Smooth muscle cell (in vitro differentiated cells): Measurements from ENCODE around the gene GRIK4. TPM values are rescaled to one million over a fixed set of nuclear protein-coding genes. Genes with fewer than 3 reads are reported as not detected.

ENCODE experiments used
- DNase-seq: peaks from one replicate; lab custom pipeline; 2025; ENCODE audit not compliant: unreplicated experiment; lab: John Stamatoyannopoulos, UW
- H2AFZ ChIP-seq: fragments of 200-600 bp; sonication (generic); 2 replicates; pipeline ENCODE4 v1.6.0; 2016; ENCODE audit warnings: antibody characterized with exemption, low read depth, mild to moderate bottlenecking
- H3F3A ChIP-seq: fragments of 200-600 bp; sonication (generic); 2 replicates; pipeline ENCODE4 v1.6.0; 2017; ENCODE audit warnings: antibody characterized with exemption, low read depth
- H3K27ac ChIP-seq: fragments of 200-600 bp; sonication (generic); 2 replicates; pipeline ENCODE4 v1.5.1; 2016; ENCODE audit warnings: low read depth, mild to moderate bottlenecking
- H3K27me3 ChIP-seq: fragments of 200-600 bp; sonication (generic); 2 replicates; pipeline ENCODE4 v1.6.1; 2016; ENCODE audit warnings: low read depth, mild to moderate bottlenecking
- H3K36me3 ChIP-seq: fragments of 200-600 bp; sonication (generic); 2 replicates; pipeline ENCODE4 v1.5.1; 2016; ENCODE audit warnings: low read depth
- H3K4me1 ChIP-seq: fragments of 200-600 bp; sonication (generic); 2 replicates; pipeline ENCODE4 v1.5.1; 2016; ENCODE audit warnings: low read depth
- H3K4me2 ChIP-seq: fragments of 200-600 bp; sonication (generic); 2 replicates; pipeline ENCODE4 v1.6.0; 2016; ENCODE audit warnings: mild to moderate bottlenecking
- H3K4me3 ChIP-seq: fragments of 200-600 bp; sonication (generic); 2 replicates; pipeline ENCODE4 v1.5.1; 2016; ENCODE audit warnings: mild to moderate bottlenecking
- H3K79me2 ChIP-seq: fragments of 200-600 bp; sonication (generic); 2 replicates; pipeline ENCODE4 v1.6.0; 2016; ENCODE audit warnings: low read depth, mild to moderate bottlenecking
- H3K9ac ChIP-seq: fragments of 200-600 bp; sonication (generic); 2 replicates; pipeline ENCODE4 v1.6.0; 2016; ENCODE audit warnings: low read depth
- H3K9me3 ChIP-seq: fragments of 200-600 bp; sonication (generic); replicated peaks from 2 replicates; pipeline ENCODE4 v1.5.1; 2016; ENCODE audit warnings: low read depth
- H4K20me1 ChIP-seq: fragments of 200-600 bp; sonication (generic); 2 replicates; pipeline ENCODE4 v1.6.0; 2016; ENCODE audit warnings: low read depth
- WGBS: methylation state at CpG from one replicate; pipeline ENCODE4 v1.1.7; 2016; ENCODE audit warnings: low lambda C conversion rate; 5-methylcytosine and 5-hydroxymethylcytosine counted together
- polyA plus RNA-seq: library from polyadenylated mRNA; unstranded; fragments of >200 nt; fragmentation: Nextera tagmentation; extraction: Ambion mirVana; gene quantifications from 2 replicates; pipeline ENCODE4 v1.2.1, GENCODE V29; 2016
- total RNA-seq: library from RNA; depleted of rRNA; stranded (reverse); fragments of >200 nt; gene quantifications from 2 replicates; pipeline ENCODE4 v1.2.3, GENCODE V29; 2014
- TF ChIP-seq, protein P1 (sequence below): fragments of 200-600 bp; sonication (generic); IDR thresholded peaks from 2 replicates; pipeline ENCODE4 v1.5.1; 2017; ENCODE audit warnings: borderline replicate concordance, mild to moderate bottlenecking, antibody characterized with exemption; ENCODE audit not compliant: insufficient read depth, poor library complexity, severe bottlenecking

GRIK4 gene
- total and polyA plus RNA-seq, 2 experiments from 2014 or later = not detected

DNA sequence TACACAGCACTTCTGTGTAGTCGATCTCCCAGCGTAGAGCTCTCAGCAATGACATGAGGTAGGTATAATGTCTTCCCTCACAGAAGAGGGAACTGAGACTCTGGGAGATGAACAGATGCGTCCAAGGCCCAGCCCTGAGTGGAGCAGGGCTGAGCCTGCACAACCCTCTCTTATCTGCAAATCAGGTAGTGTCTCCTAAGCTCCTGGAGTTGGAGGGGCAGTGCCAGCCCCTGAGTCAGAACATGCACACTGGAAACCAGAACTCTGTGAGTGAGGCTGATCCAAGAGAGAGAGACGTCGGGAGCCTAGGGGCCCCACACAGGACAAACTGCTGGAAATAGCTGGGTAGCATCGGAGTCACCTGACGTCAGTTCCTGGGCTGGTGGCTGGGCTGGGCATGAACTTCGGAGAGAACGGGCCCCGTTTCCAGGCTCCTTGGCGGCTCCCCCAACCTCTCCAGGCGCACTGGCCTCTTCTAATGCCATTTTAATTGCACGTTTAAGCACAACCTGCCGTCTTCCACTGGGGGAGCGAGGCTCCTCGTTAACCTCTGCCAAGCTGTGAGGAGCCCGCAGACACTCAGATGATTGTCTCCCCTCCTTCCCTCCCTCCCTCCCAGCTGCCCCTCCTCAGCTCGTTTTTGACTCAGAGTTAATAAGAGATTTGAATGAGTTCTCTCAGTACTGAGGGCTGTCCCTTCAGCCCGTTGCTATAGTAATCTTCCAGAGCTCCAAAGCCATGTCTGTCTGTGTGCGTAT lies 321.1 kb downstream of the GRIK4 start:
- H3K4me1 ChIP-seq = peaks cover 4% of the 10 kb centered on the region
- WGBS = 66% methylated on average over 18 of the region's 20 CpGs
- H3K79me2 ChIP-seq = no peaks in the 10 kb centered on the region
- no peaks in the 10 kb centered on the region for H4K20me1 ChIP-seq
- no peaks in the 10 kb centered on the region for H3K36me3 ChIP-seq
- H2AFZ ChIP-seq = no peak overlapping the region
- H3K27ac ChIP-seq = no peak overlapping the region
- H3K4me3 ChIP-seq = no peak overlapping the region
- H3K27me3 ChIP-seq = peaks cover 12% of the 10 kb centered on the region
- no peak for DNase-seq
- no peak overlapping the region for H3K4me2 ChIP-seq
- no peak overlapping the region for H3K9ac ChIP-seq
- TF ChIP-seq, protein P1, sequence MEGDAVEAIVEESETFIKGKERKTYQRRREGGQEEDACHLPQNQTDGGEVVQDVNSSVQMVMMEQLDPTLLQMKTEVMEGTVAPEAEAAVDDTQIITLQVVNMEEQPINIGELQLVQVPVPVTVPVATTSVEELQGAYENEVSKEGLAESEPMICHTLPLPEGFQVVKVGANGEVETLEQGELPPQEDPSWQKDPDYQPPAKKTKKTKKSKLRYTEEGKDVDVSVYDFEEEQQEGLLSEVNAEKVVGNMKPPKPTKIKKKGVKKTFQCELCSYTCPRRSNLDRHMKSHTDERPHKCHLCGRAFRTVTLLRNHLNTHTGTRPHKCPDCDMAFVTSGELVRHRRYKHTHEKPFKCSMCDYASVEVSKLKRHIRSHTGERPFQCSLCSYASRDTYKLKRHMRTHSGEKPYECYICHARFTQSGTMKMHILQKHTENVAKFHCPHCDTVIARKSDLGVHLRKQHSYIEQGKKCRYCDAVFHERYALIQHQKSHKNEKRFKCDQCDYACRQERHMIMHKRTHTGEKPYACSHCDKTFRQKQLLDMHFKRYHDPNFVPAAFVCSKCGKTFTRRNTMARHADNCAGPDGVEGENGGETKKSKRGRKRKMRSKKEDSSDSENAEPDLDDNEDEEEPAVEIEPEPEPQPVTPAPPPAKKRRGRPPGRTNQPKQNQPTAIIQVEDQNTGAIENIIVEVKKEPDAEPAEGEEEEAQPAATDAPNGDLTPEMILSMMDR = no peak
- H3K9me3 ChIP-seq = no peaks in the 10 kb centered on the region
- H3F3A ChIP-seq = no peaks in the 10 kb centered on the region

GRCh38 chr11:120834686-120835210 lies 323.2 kb downstream of the GRIK4 start:
- no peak overlapping the region for H3K4me2 ChIP-seq
- no peak overlapping the region for H3K4me3 ChIP-seq
- no peaks in the 10 kb centered on the region for H3F3A ChIP-seq
- WGBS = 96% methylated on average over 11 of the region's 13 CpGs
- H4K20me1 ChIP-seq = no peaks in the 10 kb centered on the region
- no peak overlapping the region for H3K9ac ChIP-seq
- no peak overlapping the region for H2AFZ ChIP-seq
- peaks cover 4% of the 10 kb centered on the region for H3K4me1 ChIP-seq
- TF ChIP-seq, protein P1 = no peak
- H3K79me2 ChIP-seq = no peaks in the 10 kb centered on the region
- H3K9me3 ChIP-seq = no peaks in the 10 kb centered on the region
- no peak for DNase-seq
- no peaks in the 10 kb centered on the region for H3K36me3 ChIP-seq
- H3K27me3 ChIP-seq = no peaks in the 10 kb centered on the region
- H3K27ac ChIP-seq = no peak overlapping the region

DNA sequence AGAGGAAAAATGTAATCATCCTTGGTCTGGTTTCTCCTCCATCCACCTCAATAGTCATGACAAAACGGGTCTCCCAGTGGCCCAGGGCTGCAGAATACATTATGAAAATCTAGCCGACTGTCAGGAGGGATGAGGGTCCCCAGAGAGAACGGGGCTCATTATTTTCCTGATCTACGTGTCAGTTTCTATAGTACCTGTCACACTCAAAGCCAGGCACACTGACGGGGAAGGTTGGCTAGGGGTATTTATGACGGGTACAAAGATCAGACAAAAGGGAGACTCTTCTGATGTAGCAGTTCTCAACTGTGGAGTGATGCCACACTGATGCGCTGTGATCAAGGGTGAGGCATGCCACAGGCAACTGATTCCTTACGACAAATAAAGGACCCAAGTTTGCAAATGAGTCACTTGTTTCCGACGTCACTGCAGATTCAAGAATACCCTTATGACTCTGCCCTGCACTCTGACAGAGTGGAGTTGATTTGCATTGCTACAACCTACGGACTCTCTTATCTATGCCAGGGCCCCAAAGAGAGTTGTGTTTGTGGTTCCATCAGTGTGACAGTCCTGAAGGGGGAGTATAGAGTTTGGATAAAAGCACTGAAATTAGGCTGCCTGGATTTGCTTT lies 324.2 kb downstream of the GRIK4 start:
- H3K27me3 ChIP-seq = no peaks in the 10 kb centered on the region
- WGBS = 68% methylated on average over 11 of the region's 11 CpGs
- no peaks in the 10 kb centered on the region for H3K79me2 ChIP-seq
- H2AFZ ChIP-seq = no peak overlapping the region
- peaks cover 4% of the 10 kb centered on the region for H3K4me1 ChIP-seq
- no peaks in the 10 kb centered on the region for H3K36me3 ChIP-seq
- no peak overlapping the region for H3K4me2 ChIP-seq
- DNase-seq = no peak
- TF ChIP-seq, protein P1 = no peak
- no peaks in the 10 kb centered on the region for H3K9me3 ChIP-seq
- H3K4me3 ChIP-seq = no peak overlapping the region
- no peak overlapping the region for H3K27ac ChIP-seq
- H3F3A ChIP-seq = no peaks in the 10 kb centered on the region
- no peaks in the 10 kb centered on the region for H4K20me1 ChIP-seq
- no peak overlapping the region for H3K9ac ChIP-seq

GRCh38 chr11:120837696-120838095 lies 326.1 kb downstream of the GRIK4 start:
- Histone ChIP-seq H3F3A (no peaks in the 10 kb centered on the region), H3K36me3 (no peaks in the 10 kb centered on the region), H3K9me3 (no peaks in the 10 kb centered on the region), H2AFZ (no peak overlapping the region), H3K4me1 (peaks cover 4% of the 10 kb centered on the region), H4K20me1 (no peaks in the 10 kb centered on the region), H3K27ac (no peak overlapping the region), H3K79me2 (no peaks in the 10 kb centered on the region), H3K9ac (no peak overlapping the region), H3K4me3 (no peak overlapping the region), H3K4me2 (no peak overlapping the region), H3K27me3 (no peaks in the 10 kb centered on the region)
- WGBS = 96% methylated on average over 4 of the region's 4 CpGs
- TF ChIP-seq, protein P1 = no peak
- DNase-seq = no peak
